Bronchial smooth muscle cell (primary cell): ENCODE measurements around the gene AGBL4. TPM values are rescaled to one million over a fixed set of nuclear protein-coding genes. Genes with fewer than 3 reads are reported as not detected.

ENCODE experiments used
- total RNA-seq: library from RNA; depleted of rRNA; stranded (reverse); fragments of >200 nt; gene quantifications from 2 replicates; pipeline ENCODE4 v1.2.1, GENCODE V29; 2014

The AGBL4 gene
- not detected in 2 replicates for total RNA-seq

DNA sequence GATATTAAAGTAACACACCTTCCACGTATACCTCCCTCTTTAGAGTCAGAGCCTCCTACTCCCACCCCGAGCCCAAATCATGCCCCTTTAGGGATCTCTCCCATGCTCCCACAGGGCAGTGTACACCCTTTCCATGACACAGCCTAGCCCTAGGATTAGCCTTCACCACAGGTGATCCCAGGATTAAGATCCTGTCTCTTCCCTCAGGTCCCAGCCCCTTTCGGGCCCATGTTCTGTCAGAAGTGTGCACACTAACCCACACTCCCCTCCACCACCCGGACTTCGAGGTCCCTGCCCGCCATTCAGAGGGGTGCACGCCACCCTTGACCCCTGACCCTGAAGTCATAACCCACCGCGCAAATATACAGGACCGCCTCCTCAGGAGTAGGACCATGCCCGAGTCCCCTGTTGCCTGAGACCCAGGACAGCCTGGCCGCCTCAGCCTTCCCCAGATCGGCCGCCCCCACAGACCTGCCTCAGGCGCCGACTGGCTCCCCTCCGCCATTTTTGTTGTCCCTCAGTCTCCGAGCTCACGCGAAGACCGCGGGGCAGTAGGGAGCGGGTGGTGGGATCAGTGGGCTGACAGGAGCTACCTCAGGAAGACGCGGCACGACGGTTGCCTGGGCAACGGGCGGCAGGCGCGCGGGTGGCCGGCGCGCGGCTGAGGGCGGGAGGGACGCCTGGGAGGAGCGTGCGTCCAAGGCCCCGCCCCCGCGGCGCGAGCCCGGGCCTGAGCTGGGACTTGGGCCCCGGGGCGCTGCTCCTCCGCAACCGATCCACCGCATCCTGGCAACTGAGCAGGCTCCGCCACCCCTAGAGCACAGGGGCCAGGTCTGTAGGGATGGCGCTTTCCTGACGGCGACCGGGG lies at the start of gene AGBL4:
AGBL4 (minus strand) TSS at position 663 of the 868 bp plus-strand sequence.

DNA sequence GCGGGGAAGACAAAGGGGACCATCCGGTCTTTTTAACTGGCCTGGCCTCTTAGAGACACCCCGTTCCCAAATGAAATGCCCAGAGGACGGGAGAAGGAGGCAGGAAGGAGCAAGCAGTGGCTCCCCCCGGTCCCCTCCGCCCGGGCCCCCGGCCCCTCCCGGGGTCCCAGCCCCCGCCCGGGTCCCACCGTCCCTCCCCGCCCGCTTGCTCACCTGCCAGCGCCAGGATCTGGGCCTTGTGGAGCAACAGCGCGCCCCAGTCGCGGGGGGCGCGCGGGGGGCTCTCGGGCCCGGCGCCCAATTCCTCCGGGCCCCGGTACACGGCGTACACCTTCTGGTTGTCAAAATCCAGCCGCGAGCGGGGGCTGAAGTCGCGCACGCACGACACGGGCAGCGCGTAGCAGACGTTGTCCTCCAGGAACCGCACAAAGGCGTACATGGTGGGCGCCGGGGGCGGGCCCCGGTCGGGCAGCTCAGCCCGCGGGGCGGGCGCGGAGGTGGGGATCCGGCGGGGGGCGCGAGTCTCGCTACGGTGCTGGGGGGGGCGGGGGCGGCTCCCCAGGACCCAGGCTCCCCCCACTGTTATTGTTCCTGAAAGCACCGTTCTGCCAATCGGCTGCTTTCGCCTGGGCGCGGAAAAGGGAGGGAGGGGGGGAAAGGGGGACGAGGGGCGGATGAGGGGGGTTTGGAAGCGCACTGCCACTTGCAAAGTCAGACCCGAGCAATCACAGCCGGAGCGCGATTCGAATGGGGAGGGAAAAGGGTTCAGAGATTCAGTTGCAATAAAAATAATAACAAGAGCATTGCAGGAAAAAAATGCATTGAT lies 1247.1 kb downstream of the AGBL4 start, which contains the start of gene BEND5:
BEND5 (minus strand) TSS at position 499 of the 826 bp plus-strand sequence; CDS start at position 439, 60 bp downstream.

Other genes starting within 250 kb of the AGBL4 start
- gene ELAVL4, start 85.0 kb upstream of the AGBL4 start, total RNA-seq = not detected in 2 replicates